Measurements from ENCODE around the gene LAMA3.

The LAMA3 gene

GRCh38 chr18:23669202-23669766, 20.0 kb upstream of the LAMA3 start:
- DNase-seq (ENCODE audit: low read depth in 2 of 2), result no peak
- no peak for TF ChIP-seq CTCF (IDR thresholded peaks at IDR 0.05; ENCODE audit: low read depth, low read length)
- H3K4me3 ChIP-seq (replicated peaks in 1 of 2; ENCODE audit: low read depth in 2 of 2, low read length in 2 of 2), result no peak overlapping the region

- DNase-seq (ENCODE audit: low read depth in 2 of 2), result peak; percentile 35 to 55
- TF ChIP-seq CTCF (IDR thresholded peaks at IDR 0.05; ENCODE audit: low read depth, low read length), result no peak
- no peak overlapping the region for H3K4me3 ChIP-seq (replicated peaks in 1 of 2; ENCODE audit: low read depth in 2 of 2, low read length in 2 of 2)
Observed at GRCh38 chr18:23669804-23670405, 19.3 kb upstream of the LAMA3 start.

- TF ChIP-seq CTCF (IDR thresholded peaks at IDR 0.05; ENCODE audit: low read depth, low read length), result no peak
- DNase-seq (ENCODE audit: low read depth in 2 of 2), result peak; percentile 33 to 70
- no peak overlapping the region for H3K4me3 ChIP-seq (replicated peaks in 1 of 2; ENCODE audit: low read depth in 2 of 2, low read length in 2 of 2)
Observed at GRCh38 chr18:23671564-23671963, 17.7 kb upstream of the LAMA3 start.

- no peak for TF ChIP-seq CTCF (IDR thresholded peaks at IDR 0.05; ENCODE audit: low read depth, low read length)
- no peak overlapping the region for H3K4me3 ChIP-seq (replicated peaks in 1 of 2; ENCODE audit: low read depth in 2 of 2, low read length in 2 of 2)
- DNase-seq (ENCODE audit: low read depth in 2 of 2), result no peak
Observed at GRCh38 chr18:23673725-23674124, 15.5 kb upstream of the LAMA3 start.

GRCh38 chr18:23675236-23675635, 14.0 kb upstream of the LAMA3 start:
- no peak for TF ChIP-seq CTCF (IDR thresholded peaks at IDR 0.05; ENCODE audit: low read depth, low read length)
- no peak overlapping the region for H3K4me3 ChIP-seq (replicated peaks in 1 of 2; ENCODE audit: low read depth in 2 of 2, low read length in 2 of 2)
- DNase-seq (ENCODE audit: low read depth in 2 of 2), result no peak

GRCh38 chr18:23675896-23676295, 13.4 kb upstream of the LAMA3 start:
- DNase-seq (ENCODE audit: low read depth in 2 of 2), result no peak
- TF ChIP-seq CTCF (IDR thresholded peaks at IDR 0.05; ENCODE audit: low read depth, low read length), result no peak
- H3K4me3 ChIP-seq (replicated peaks in 1 of 2; ENCODE audit: low read depth in 2 of 2, low read length in 2 of 2), result no peak overlapping the region

GRCh38 chr18:23682045-23682444, 7.2 kb upstream of the LAMA3 start:
- TF ChIP-seq CTCF (IDR thresholded peaks at IDR 0.05; ENCODE audit: low read depth, low read length), result no peak
- H3K4me3 ChIP-seq (replicated peaks in 1 of 2; ENCODE audit: low read depth in 2 of 2, low read length in 2 of 2), result no peak overlapping the region
- DNase-seq (ENCODE audit: low read depth in 2 of 2), result no peak
